MCF 10A (cell line): ENCODE measurements around the gene ADISSP. TPM values are rescaled to one million over a fixed set of nuclear protein-coding genes. Genes with fewer than 3 reads are reported as not detected.

Experiments
- BruUV-seq: library from RNA; stranded (reverse); fragments of 400-500 nt; replicated peaks from 2 replicates; lab custom pipeline; 2021; lab: Mats Ljungman, UMichigan
- CTCF ChIA-PET: fragments of 300-600 bp; sonication (Branson Sonifier 250); formaldehyde crosslinking; extraction: SDS; loops from one replicate; lab custom pipeline; 2021; ENCODE audit warnings: antibody characterized with exemption, inconsistent platforms; lab: Yijun Ruan, JAX
- POLR2A ChIA-PET: fragments of 300-600, 350-650 bp; sonication (Branson Sonifier 250); formaldehyde crosslinking; extraction: SDS; loops from one replicate; lab custom pipeline; 2020; ENCODE audit warnings: antibody characterized with exemption, inconsistent platforms; lab: Yijun Ruan, JAX
- DNase-seq: peaks from one replicate; pipeline ENCODE4 v3.0.0-alpha.2; 2018; ENCODE audit not compliant: unreplicated experiment
- H3K27ac Mint-ChIP-seq: one replicate; pipeline ENCODE4 v1.8.0; 2022; ENCODE audit warnings: mild to moderate bottlenecking, low read depth, mixed read lengths; ENCODE audit not compliant: unreplicated experiment
- H3K27me3 Mint-ChIP-seq: one replicate; pipeline ENCODE4 v1.8.0; 2022; ENCODE audit warnings: mixed read lengths; ENCODE audit not compliant: insufficient read depth, unreplicated experiment
- H3K36me3 Mint-ChIP-seq: one replicate; pipeline ENCODE4 v1.8.0; 2022; ENCODE audit warnings: mild to moderate bottlenecking, moderate library complexity, mixed read lengths; ENCODE audit not compliant: insufficient read depth, unreplicated experiment
- H3K4me1 Mint-ChIP-seq: one replicate; pipeline ENCODE4 v1.8.0; 2022; ENCODE audit warnings: mixed read lengths; ENCODE audit not compliant: insufficient read depth, unreplicated experiment
- H3K4me3 Mint-ChIP-seq: one replicate; pipeline ENCODE4 v1.8.0; 2022; ENCODE audit warnings: mild to moderate bottlenecking, moderate library complexity, mixed read lengths; ENCODE audit not compliant: unreplicated experiment
- H3K9me3 Mint-ChIP-seq: one replicate; pipeline ENCODE4 v1.8.0; 2022; ENCODE audit warnings: mixed read lengths; ENCODE audit not compliant: unreplicated experiment
- intact Hi-C: fragments of 100-400 bp; cut with micrococcal nuclease; formaldehyde crosslinking; loops from 2 replicates; pipeline ENCODE4 v1.14.1; 2022
- total RNA-seq: library from RNA; stranded (reverse); gene quantifications from 2 replicates; pipeline ENCODE4 v1.2.3, GENCODE V29; 2022
- TF ChIP-seq, protein P1 (sequence below): fragments of 200-600 bp; IDR thresholded peaks from one replicate; pipeline ENCODE4 v1.8.0; 2022; ENCODE audit warnings: antibody characterized with exemption, mild to moderate bottlenecking; ENCODE audit not compliant: unreplicated experiment

ADISSP gene
- total RNA-seq, 1 experiment from 2014 or later: 58.8 TPM

- H3K36me3 Mint-ChIP-seq: no peaks in the 10 kb centered on the region
- ChIA-PET CTCF (interaction anchor here (1.0 to 2.5 kb wide), 5 partner anchors 10 to 64 kb away, joined by 3 to 11 read pairs (median 5); no protein-coding TSS in a partner anchor), POLR2A (interaction anchor here (0.6 kb wide), 3 partner anchors 15 to 95 kb away, joined by 3 read pairs; no protein-coding TSS in a partner anchor)
- DNase-seq: no peak
- intact Hi-C loops: no loop called here
- TF ChIP-seq, protein P1, sequence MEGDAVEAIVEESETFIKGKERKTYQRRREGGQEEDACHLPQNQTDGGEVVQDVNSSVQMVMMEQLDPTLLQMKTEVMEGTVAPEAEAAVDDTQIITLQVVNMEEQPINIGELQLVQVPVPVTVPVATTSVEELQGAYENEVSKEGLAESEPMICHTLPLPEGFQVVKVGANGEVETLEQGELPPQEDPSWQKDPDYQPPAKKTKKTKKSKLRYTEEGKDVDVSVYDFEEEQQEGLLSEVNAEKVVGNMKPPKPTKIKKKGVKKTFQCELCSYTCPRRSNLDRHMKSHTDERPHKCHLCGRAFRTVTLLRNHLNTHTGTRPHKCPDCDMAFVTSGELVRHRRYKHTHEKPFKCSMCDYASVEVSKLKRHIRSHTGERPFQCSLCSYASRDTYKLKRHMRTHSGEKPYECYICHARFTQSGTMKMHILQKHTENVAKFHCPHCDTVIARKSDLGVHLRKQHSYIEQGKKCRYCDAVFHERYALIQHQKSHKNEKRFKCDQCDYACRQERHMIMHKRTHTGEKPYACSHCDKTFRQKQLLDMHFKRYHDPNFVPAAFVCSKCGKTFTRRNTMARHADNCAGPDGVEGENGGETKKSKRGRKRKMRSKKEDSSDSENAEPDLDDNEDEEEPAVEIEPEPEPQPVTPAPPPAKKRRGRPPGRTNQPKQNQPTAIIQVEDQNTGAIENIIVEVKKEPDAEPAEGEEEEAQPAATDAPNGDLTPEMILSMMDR: no peak
- H3K9me3 Mint-ChIP-seq: no peaks in the 10 kb centered on the region
- H3K4me1 Mint-ChIP-seq: no peaks in the 10 kb centered on the region
- peaks cover 11% of the 10 kb centered on the region for H3K27me3 Mint-ChIP-seq
- BruUV-seq: no TSS peak
- H3K27ac Mint-ChIP-seq: no peak overlapping the region
- no peak overlapping the region for H3K4me3 Mint-ChIP-seq
These were observed 27.6 kb downstream of the ADISSP start for GRCh38 chr20:3739926-3740451.

- peaks cover 5% of the 10 kb centered on the region for H3K27me3 Mint-ChIP-seq
- H3K4me1 Mint-ChIP-seq: peaks cover 4% of the 10 kb centered on the region
- intact Hi-C loops: no loop called here
- H3K36me3 Mint-ChIP-seq: no peaks in the 10 kb centered on the region
- no peak overlapping the region for H3K27ac Mint-ChIP-seq
- no peak for DNase-seq
- no peaks in the 10 kb centered on the region for H3K9me3 Mint-ChIP-seq
- TF ChIP-seq, protein P1: no peak
- no peak overlapping the region for H3K4me3 Mint-ChIP-seq
- BruUV-seq: no TSS peak
- POLR2A ChIA-PET: interaction anchor here (0.6 kb wide), 1 partner anchor 14 kb away, joined by 3 read pairs; no protein-coding TSS in a partner anchor
- CTCF ChIA-PET: interaction anchor here (1.0 to 2.5 kb wide), 3 partner anchors 10 to 63 kb away, joined by 3 to 11 read pairs (median 9); no protein-coding TSS in a partner anchor
These were observed 28.3 kb downstream of the ADISSP start for GRCh38 chr20:3739054-3739925.

GRCh38 chr20:3738111-3739053 is 29.2 kb downstream of the ADISSP start:
- CTCF ChIA-PET: interaction anchor here (1.7 to 4.5 kb wide), 3 partner anchors 11 to 28 kb away, joined by 6 to 26 read pairs (median 7); no protein-coding TSS in a partner anchor
- intact Hi-C loops: no loop called here
- DNase-seq: no peak
- POLR2A ChIA-PET: no interaction called here
- no peaks in the 10 kb centered on the region for H3K9me3 Mint-ChIP-seq
- H3K27me3 Mint-ChIP-seq: no peaks in the 10 kb centered on the region
- peaks cover 3% of the 10 kb centered on the region for H3K36me3 Mint-ChIP-seq
- no peak overlapping the region for H3K4me3 Mint-ChIP-seq
- BruUV-seq: no TSS peak
- TF ChIP-seq, protein P1: no peak
- H3K27ac Mint-ChIP-seq: no peak overlapping the region
- H3K4me1 Mint-ChIP-seq: peaks cover 12% of the 10 kb centered on the region
